ENCODE data around the gene HSD17B8. TPM values are rescaled to one million over a fixed set of nuclear protein-coding genes. Genes with fewer than 3 reads are reported as not detected.
A peak's percentile ranks its signal among the peaks of the same experiment; 100 is the strongest.

The HSD17B8 gene
- total and polyA plus RNA-seq, 10 of the 15 experiments (the other 5 are each of a cell fraction or from before 2014, with no cell fraction given): 3.1 to 54.3 (median 26.5) TPM

DNA sequence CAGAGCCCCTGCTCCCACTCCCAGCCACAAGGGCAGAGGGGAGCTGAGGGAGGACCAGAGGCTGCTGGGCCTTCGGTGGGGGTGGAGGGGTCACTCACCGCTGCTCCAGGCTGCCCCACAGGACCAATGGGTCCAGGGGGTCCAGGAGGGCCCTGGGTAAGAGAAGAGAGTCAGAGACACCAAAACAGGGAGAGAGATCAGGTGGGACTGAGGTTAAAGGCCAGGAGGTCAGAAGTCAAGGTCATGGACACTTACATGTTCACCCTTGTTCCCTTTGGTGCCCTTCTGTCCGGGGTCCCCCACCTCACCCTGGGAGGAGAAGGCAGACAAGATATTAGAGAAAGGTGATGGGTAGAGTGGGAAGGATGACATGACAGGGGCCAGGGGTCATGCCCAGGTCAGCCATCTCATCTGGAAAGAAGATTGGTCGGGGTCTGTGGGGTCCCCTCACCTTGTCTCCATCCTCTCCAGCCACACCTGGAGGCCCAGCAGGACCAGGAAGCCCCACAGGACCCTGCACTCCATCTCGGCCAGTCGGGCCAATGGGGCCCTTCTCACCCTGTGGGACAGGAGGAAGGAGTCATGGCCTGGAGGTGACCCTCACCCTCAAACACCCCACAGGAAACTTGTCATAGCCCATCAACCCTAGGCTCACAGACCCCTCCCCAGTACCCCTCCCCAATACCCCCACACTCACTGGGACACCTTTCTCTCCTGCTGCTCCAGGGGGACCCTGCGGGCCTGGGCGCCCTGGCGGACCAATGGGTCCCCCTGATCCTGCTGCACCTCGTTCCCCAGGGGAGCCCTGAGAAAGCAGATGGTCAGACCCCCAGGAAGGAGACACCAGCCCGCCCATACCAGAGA lies 33.2 kb upstream of the HSD17B8 start:
- no peaks in the 10 kb centered on the region for H3K36me3 ChIP-seq (ENCODE audit: control insufficient read depth in 2 of 2, insufficient read depth in 2 of 2, low read length in 1 of 2)
- no peak overlapping the region for H3K4me2 ChIP-seq (ENCODE audit: control insufficient read depth, insufficient read depth)
- no peak overlapping the region for H3K4me3 ChIP-seq
- FAIRE-seq (no peak), ATAC-seq (no peak), DNase-seq (ENCODE audit: low read depth, low spot score) (no peak)
- ChIA-PET RAD21 (ENCODE audit: unreplicated experiment) (interaction anchor here (1.2 to 3.0 kb wide), 3 partner anchors 11 to 72 kb away, joined by 3 to 27 read pairs (median 4); no protein-coding TSS in a partner anchor), POLR2A (interaction anchor here (0.6 to 0.7 kb wide), 2 partner anchors 18 to 43 kb away, joined by 3 to 5 read pairs; no protein-coding TSS in a partner anchor), CTCF (interaction anchor here (0.9 to 6.0 kb wide), 16 partner anchors 10 to 238 kb away, joined by 3 to 58 read pairs (median 6); no protein-coding TSS in a partner anchor), SMC1A (ENCODE audit: uncharacterized antibody, unreplicated experiment) (interaction anchor here (1.0 to 4.3 kb wide), 6 partner anchors 11 to 156 kb away, joined by 3 to 27 read pairs (median 7); no protein-coding TSS in a partner anchor)
- H3K4me1 ChIP-seq (ENCODE audit: control insufficient read depth, insufficient read depth, low read length): no peaks in the 10 kb centered on the region; the same call in 1 of the 2 replicates
- H2AFZ ChIP-seq (ENCODE audit: control insufficient read depth, low read depth, low read length): no peak overlapping the region
- H3K27me3 ChIP-seq (replicated peaks in 1 of 2; ENCODE audit: control insufficient read depth in 2 of 2, insufficient read depth in 2 of 2, low read length in 1 of 2): no peaks in the 10 kb centered on the region
- H4K20me1 ChIP-seq (ENCODE audit: control insufficient read depth, insufficient read depth): no peaks in the 10 kb centered on the region
- in situ Hi-C loops (cut with MboI): no loop called here
- peak; percentile 78 for TF ChIP-seq NR2F1 (conservative IDR thresholded peaks at IDR 0.05)
- no peak for TF ChIP-seq SRF (IDR thresholded peaks at IDR 0.05; ENCODE audit: low read depth in 2 of 2, low read length in 2 of 2)
- no peak for TF ChIP-seq POU2F2 (IDR thresholded peaks at IDR 0.05; ENCODE audit: borderline replicate concordance, low read depth, low read length)
- TF ChIP-seq WRNIP1 (IDR thresholded peaks at IDR 0.05; ENCODE audit: borderline replicate concordance, low read depth, low read length): no peak
- TF ChIP-seq LARP7 (IDR thresholded peaks at IDR 0.05): no peak
- no peak for TF ChIP-seq MEF2B (IDR thresholded peaks at IDR 0.05; ENCODE audit: partially characterized antibody, poor library complexity, severe bottlenecking)
- TF ChIP-seq SMC3 (IDR thresholded peaks at IDR 0.05; ENCODE audit: borderline replicate concordance, low read length): no peak
- peak; percentile 51 for TF ChIP-seq NR2C1 (IDR thresholded peaks at IDR 0.05)
- no peak for TF ChIP-seq TARDBP (IDR thresholded peaks at IDR 0.05; ENCODE audit: borderline replicate concordance)
- no peak for TF ChIP-seq EZH2 (IDR thresholded peaks at IDR 0.05; ENCODE audit: borderline replicate concordance, control insufficient read depth, low read depth, low read length)
- TF ChIP-seq SUZ12 (IDR thresholded peaks at IDR 0.05; ENCODE audit: unreplicated experiment): no peak
- no peak for TF ChIP-seq NFYB (IDR thresholded peaks at IDR 0.05; ENCODE audit: insufficient read depth, low read depth, low read length)
- no peak for TF ChIP-seq ETV6 (conservative IDR thresholded peaks at IDR 0.05 in 1 of 2, IDR thresholded peaks at IDR 0.05 in 1 of 2; ENCODE audit: borderline replicate concordance in 1 of 2, low read depth in 1 of 2)
- no peak for TF ChIP-seq STAT3 (IDR thresholded peaks at IDR 0.05; ENCODE audit: low read depth, low read length)
- BruUV-seq (replicated peaks): no TSS peak
- 34% methylated on average over 11 of the region's 11 CpGs for WGBS (ENCODE audit: insufficient coverage, insufficient replicate concordance, low lambda C conversion rate, missing lambda C conversion rate)
- H3K9me3 ChIP-seq (replicated peaks; ENCODE audit: control insufficient read depth, insufficient read depth, low read length): no peaks in the 10 kb centered on the region
- H3K9ac ChIP-seq (ENCODE audit: control insufficient read depth, insufficient read depth, low read length): no peak overlapping the region
- intact Hi-C loops (cut with micrococcal nuclease; ENCODE audit: unreplicated experiment): no loop called here
- no peak overlapping the region for H3K27ac ChIP-seq (ENCODE audit: control insufficient read depth, insufficient read depth)
- H3K79me2 ChIP-seq (ENCODE audit: control insufficient read depth, insufficient read depth, low read length): no peaks in the 10 kb centered on the region
